ENCODE measurements around the gene TRAPPC12.

GRCh38 chr2:3398857-3399256 is 19.4 kb downstream of the TRAPPC12 start:
- no peak for TF ChIP-seq CTCF (IDR thresholded peaks at IDR 0.05)
- no peak for TF ChIP-seq POLR2AphosphoS5 (IDR thresholded peaks at IDR 0.05; ENCODE audit: insufficient read depth in 1 of 2, low read depth in 1 of 2)

All from vagina (tissue), 2 donors.